Upper lobe of right lung (tissue), 1 donor: ENCODE results near the gene WEE2. TPM values are rescaled to one million over a fixed set of nuclear protein-coding genes. Genes with fewer than 3 reads are reported as not detected.

ENCODE experiments used
- ATAC-seq: fragments of 200-7000 bp; cut with Tn5 transposase; one replicate; pipeline ENCODE4 v1.9.1; 2020; ENCODE audit warnings: mild to moderate bottlenecking, moderate library complexity
- DNase-seq: peaks from one replicate; pipeline ENCODE4 v3.0.0-alpha.2; 2020
- H3K27ac ChIP-seq: fragments of 200-600 bp; one replicate; pipeline ENCODE4 v1.8.0; 2022
- H3K27me3 ChIP-seq: fragments of 200-600 bp; one replicate; pipeline ENCODE4 v1.8.0; 2022; ENCODE audit warnings: mild to moderate bottlenecking
- H3K36me3 ChIP-seq: fragments of 200-600 bp; one replicate; pipeline ENCODE4 v1.8.0; 2022
- H3K4me1 ChIP-seq: fragments of 200-600 bp; one replicate; pipeline ENCODE4 v1.8.0; 2022
- H3K4me3 ChIP-seq: fragments of 200-600 bp; one replicate; pipeline ENCODE4 v1.8.0; 2022; ENCODE audit warnings: mild to moderate bottlenecking
- H3K9me3 ChIP-seq: fragments of 200-600 bp; one replicate; pipeline ENCODE4 v1.8.0; 2022
- intact Hi-C: fragments of 100-400 bp; cut with DNase I; formaldehyde crosslinking; loops from one replicate; pipeline ENCODE4 v1.11.0; 2022
- total RNA-seq: library from RNA; stranded (reverse); fragmentation: NEBNext Ultra II Directional; extraction: Animal tissue kit (Norgen Biotek cat#: 25700); gene quantifications from one replicate; pipeline ENCODE4 v1.2.1, GENCODE V29; 2021
- TF ChIP-seq, protein P1 (sequence below): fragments of 200-600 bp; IDR thresholded peaks from one replicate; pipeline ENCODE4 v1.8.0; 2022; ENCODE audit warnings: antibody characterized with exemption
- donor health status: DM: no; HTN: yes; CAD: no; lungs with severe emphysema.

The WEE2 gene
- total RNA-seq, 1 donor from 2014 or later = not detected

DNA sequence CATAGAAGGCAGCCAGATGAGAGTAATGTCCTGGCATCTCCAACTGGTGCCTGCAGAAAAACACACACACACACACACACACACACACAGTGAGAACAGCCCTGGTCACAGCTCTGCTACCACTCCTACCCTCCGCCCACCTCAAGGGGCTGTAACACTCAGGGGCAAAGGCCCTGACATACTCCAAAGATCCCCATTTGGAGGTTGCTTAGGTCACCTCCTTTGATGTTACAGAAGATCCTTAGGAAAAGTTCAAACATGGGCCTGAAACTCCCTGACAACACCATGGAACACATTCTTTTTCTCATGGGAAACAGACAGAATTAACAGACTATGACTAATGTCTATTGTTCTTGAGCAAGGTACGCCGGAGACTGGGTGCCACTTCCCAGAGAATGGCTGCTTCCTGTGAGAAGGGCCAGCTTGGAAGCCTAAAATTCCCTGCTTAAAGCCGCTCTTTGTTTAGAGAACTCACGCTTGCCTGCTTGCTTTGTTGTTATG lies 33.9 kb upstream of the WEE2 start:
- peaks cover 27% of the 10 kb centered on the region for H3K36me3 ChIP-seq
- intact Hi-C loops = no loop called here
- H3K9me3 ChIP-seq = no peaks in the 10 kb centered on the region
- DNase-seq (no peak), ATAC-seq (peak; percentile 71)
- H3K4me3 ChIP-seq = no peak overlapping the region
- TF ChIP-seq, protein P1, sequence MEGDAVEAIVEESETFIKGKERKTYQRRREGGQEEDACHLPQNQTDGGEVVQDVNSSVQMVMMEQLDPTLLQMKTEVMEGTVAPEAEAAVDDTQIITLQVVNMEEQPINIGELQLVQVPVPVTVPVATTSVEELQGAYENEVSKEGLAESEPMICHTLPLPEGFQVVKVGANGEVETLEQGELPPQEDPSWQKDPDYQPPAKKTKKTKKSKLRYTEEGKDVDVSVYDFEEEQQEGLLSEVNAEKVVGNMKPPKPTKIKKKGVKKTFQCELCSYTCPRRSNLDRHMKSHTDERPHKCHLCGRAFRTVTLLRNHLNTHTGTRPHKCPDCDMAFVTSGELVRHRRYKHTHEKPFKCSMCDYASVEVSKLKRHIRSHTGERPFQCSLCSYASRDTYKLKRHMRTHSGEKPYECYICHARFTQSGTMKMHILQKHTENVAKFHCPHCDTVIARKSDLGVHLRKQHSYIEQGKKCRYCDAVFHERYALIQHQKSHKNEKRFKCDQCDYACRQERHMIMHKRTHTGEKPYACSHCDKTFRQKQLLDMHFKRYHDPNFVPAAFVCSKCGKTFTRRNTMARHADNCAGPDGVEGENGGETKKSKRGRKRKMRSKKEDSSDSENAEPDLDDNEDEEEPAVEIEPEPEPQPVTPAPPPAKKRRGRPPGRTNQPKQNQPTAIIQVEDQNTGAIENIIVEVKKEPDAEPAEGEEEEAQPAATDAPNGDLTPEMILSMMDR = no peak
- no peaks in the 10 kb centered on the region for H3K27me3 ChIP-seq
- H3K4me1 ChIP-seq = peaks cover 4% of the 10 kb centered on the region
- H3K27ac ChIP-seq = no peak overlapping the region

DNA sequence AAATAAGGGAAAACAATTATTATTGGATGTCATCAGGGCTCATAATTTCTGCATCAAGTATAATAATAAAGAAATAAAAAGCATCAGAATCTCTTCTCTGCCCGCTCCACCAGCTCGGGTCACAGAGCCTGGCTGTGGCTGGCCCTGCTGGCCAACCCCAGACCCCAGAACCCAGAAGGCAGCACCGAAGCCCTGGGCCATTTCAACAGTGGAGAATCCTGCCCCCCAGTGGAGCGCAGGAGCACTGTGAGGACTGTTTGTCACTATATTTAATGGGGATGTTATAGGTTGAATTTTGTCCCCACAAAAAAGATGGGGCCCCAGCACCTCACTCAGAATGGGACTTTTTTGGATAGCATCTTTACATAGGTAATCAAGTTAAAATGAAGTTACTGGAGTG lies 33.5 kb upstream of the WEE2 start:
- Histone ChIP-seq H3K36me3 (peaks cover 27% of the 10 kb centered on the region), H3K27me3 (no peaks in the 10 kb centered on the region), H3K4me1 (peaks cover 4% of the 10 kb centered on the region), H3K4me3 (no peak overlapping the region), H3K9me3 (no peaks in the 10 kb centered on the region), H3K27ac (no peak overlapping the region)
- TF ChIP-seq, protein P1 = peak; percentile 39
- ATAC-seq (peak; percentile 62), DNase-seq (no peak)
- intact Hi-C loops = no loop called here

DNA sequence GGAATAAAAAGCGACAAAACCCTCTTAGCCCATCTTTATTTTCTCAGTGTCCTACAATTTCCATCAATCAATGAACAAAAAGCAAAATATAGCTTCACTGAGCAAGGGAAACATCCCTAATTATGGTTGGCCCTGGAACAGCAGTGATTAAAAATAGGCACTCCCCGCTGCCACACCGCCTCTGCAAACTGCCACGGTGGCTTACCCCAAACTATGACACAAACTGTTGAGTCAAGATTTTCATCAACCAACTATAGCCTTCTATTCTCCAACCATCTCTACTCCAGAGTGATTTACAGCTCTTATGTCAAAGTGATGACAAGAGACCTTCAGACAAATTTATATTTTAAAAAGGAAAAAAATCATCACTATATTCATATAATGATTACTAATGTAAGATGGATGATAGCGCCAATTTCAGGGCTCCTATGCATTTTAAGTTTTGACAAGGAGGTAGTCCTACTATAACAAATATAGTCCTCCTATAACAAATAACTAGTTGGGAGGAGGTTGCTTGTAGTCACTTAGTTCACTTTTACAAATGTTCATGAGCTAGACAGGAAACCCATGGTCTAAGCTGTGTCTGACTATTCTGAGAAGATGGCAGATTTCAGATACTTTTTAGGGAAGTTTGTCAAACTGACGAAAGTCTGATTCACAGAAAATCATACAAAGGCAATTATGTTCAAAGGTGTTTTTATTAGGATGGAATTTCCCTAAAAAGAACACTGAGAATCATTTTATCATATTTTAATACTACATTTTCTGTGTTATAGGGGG lies 32.5 kb upstream of the WEE2 start:
- Histone ChIP-seq H3K36me3 (peaks cover 27% of the 10 kb centered on the region), H3K9me3 (no peaks in the 10 kb centered on the region), H3K4me1 (peaks cover 4% of the 10 kb centered on the region), H3K27me3 (no peaks in the 10 kb centered on the region), H3K4me3 (no peak overlapping the region), H3K27ac (peak overlapping the region; percentile 32)
- ATAC-seq (peak; percentile 57), DNase-seq (no peak)
- intact Hi-C loops = no loop called here
- TF ChIP-seq, protein P1 = no peak

DNA sequence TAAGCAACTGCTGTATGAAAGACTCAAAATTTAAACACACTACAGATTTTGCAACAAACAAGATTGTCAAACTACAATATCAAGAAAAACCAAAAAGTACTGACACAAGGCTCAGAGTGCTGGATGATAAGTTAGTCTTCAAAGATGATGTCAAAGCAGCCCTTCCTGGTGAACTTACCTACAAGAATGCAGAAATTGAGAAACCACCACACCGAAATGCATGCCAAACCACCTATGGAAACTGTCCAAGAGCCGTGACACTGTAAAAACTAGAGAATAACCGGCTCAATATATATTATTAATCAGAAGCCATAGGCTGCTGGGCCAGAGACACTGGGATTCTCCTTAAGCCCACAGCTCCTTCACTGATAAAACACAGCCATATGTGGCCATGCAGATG lies 31.5 kb upstream of the WEE2 start:
- peaks cover 4% of the 10 kb centered on the region for H3K4me1 ChIP-seq
- no peak overlapping the region for H3K27ac ChIP-seq
- peaks cover 25% of the 10 kb centered on the region for H3K36me3 ChIP-seq
- ATAC-seq (no peak), DNase-seq (no peak)
- TF ChIP-seq, protein P1 = no peak
- H3K4me3 ChIP-seq = no peak overlapping the region
- intact Hi-C loops = no loop called here
- H3K9me3 ChIP-seq = no peaks in the 10 kb centered on the region
- H3K27me3 ChIP-seq = no peaks in the 10 kb centered on the region

DNA sequence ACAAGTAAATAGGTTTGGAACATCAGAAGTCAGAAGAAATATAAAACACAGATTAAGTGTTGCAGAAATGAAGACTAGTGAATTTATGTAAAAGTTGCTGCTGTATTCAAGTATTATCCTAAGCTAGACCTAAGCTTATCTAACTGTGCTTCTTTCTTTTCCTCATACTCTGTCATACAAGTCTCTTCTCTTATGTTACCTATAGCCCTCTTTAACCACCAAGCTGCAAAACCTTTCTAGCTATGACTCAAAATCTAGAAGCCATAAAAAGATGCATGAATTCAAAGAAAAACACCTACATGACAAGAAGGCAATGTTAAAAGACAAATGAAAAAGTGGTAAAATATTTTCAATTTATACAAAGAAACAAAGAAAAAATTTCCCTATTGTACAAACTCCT lies 29.1 kb upstream of the WEE2 start:
- Histone ChIP-seq H3K36me3 (peaks cover 31% of the 10 kb centered on the region), H3K27me3 (no peaks in the 10 kb centered on the region), H3K9me3 (no peaks in the 10 kb centered on the region), H3K27ac (no peak overlapping the region), H3K4me3 (no peak overlapping the region), H3K4me1 (peaks cover 4% of the 10 kb centered on the region)
- TF ChIP-seq, protein P1 = no peak
- intact Hi-C loops = no loop called here
- DNase-seq (no peak), ATAC-seq (no peak)
